M059J (cell line): Measurements from ENCODE around the gene FREY1. TPM values are rescaled to one million over a fixed set of nuclear protein-coding genes. Genes with fewer than 3 reads are reported as not detected.

Experiments
- DNase-seq: peaks from one replicate; pipeline ENCODE4 v3.0.0-alpha.2; 2012; ENCODE audit warnings: low read depth
- total RNA-seq: library from RNA; depleted of rRNA; stranded (reverse); fragments of >200 nt; shearing (Covaris generic); gene quantifications from 2 replicates; pipeline ENCODE4 v1.2.3, GENCODE V29; 2014

The FREY1 gene
- total RNA-seq, 1 experiment from 2014 or later, result 0.96 TPM

DNA sequence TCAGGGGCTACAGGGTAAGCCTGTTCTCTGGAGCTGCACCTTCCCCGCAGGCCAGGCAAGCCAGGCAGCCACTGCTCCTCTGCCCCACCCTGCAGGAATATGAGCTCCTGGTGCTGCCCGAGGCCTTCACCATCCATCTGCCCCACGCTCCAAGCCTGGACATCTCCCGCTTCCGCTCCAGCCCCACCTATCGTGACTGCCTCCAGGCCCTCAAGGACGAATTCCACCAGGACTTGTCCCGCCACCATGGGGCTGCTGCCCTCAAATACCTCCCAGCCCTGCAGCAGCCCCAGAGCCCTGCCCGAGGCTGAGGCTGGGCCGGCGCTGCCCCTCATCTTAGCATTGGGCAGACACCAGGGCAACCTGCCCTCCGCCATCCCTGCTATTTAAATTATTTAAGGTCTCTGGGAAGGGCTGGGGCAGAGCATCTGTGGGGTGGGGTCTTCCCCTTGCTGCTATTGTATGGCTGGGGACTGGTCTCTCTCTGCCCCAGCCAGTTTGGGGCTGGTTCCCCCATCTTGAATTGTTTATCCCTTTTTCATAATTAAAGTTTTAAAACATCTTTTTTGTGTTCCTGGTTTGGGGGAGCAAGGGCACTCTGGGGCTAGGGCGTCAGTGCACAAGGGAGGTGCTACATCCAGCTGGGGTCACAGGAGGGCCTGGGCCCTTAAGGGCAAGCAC, 21.6 kb upstream of the FREY1 start:
- no peak for DNase-seq

DNA sequence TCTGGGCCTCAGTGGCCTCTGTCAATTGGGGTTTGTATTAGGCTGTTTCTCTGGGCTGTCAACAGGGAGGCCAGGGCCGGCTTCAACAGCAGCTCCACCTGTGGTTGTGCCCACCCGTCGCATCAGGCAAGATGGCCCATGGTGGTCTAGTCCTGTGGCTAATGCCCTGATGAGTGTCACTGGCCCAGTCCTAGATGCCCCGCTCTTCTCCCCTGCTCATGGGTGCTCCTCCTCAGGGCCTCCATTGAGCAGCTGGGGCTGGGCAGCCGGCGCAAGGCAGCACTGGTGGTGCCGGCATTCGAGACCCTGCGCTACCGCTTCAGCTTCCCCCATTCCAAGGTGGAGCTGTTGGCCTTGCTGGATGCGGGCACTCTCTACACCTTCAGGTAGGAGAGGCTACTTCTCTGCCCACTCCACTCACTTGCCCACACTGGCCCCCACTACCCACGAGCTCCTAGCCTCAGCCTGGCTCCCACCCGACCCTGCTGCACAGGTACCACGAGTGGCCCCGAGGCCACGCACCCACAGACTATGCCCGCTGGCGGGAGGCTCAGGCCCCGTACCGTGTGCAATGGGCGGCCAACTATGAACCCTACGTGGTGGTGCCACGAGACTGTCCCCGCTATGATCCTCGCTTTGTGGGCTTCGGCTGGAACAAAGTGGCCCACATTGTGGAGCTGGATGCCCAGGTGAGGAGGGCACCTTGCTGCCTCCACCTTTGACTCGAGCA, 20.8 kb upstream of the FREY1 start:
- no peak for DNase-seq

- DNase-seq, result no peak
Measured at GRCh38 chr11:45927332-45927683, 20.2 kb upstream of the FREY1 start.

- no peak for DNase-seq
Measured at GRCh38 chr11:45926536-45927331, 19.7 kb upstream of the FREY1 start.

GRCh38 chr11:45926001-45926401, 18.9 kb upstream of the FREY1 start:
- no peak for DNase-seq

DNA sequence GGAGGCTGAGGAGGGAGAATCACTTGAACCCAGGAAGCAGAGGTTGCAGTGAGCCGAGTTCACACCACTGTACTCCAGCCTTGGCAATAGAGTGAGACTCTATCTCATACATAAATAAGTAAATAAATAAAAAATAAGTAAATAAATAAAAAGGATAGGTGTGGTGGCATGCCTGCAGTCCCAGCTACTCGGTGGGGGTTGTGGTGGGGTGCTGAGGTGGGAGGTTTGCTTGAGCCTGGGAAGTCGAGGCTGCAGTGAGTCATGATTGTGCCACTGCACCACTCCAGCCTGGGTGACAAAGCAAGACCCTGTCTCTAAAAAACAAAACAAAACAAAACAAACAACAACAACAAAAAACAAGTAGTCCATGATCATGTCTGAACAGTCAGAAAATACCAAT, 18.5 kb upstream of the FREY1 start:
- DNase-seq, result no peak

GRCh38 chr11:45924927-45925326, 17.9 kb upstream of the FREY1 start:
- no peak for DNase-seq

- no peak for DNase-seq
Measured at GRCh38 chr11:45924036-45924915, 17.2 kb upstream of the FREY1 start.

DNA sequence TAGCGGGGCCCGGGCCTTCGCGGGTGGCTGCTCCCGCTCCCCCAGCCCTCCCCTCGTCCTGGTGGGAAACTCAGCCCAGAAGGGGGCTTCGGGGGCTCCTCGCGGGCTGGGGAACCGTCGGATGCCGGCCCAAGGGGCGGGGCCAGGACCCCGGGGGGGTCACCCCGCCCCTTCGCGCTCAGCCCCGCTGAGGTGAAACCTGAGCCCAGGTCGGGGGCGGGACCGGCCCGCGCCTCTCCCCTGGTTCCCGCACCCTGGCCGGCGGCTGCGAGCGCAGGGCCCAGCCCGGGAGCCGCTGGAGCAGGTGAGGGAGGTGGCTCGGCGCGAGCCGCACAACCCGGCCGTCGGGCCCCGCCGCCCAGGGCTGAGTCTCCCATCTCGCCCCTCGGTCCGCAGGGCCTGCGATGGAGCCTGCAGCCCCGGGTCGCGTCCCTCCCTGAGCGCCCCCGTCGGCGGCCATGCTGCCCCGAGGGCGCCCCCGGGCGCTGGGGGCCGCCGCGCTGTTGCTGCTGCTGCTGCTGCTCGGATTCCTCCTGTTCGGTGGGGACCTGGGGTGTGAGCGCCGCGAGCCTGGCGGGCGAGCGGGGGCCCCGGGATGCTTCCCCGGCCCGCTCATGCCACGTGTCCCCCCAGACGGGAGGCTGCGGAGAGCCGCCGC, 15.5 kb upstream of the FREY1 start, which contains the start of gene LARGE2:
TSS of gene LARGE2 (plus strand) at position 232 of the 658 bp plus-strand sequence. CDS start at position 459, 227 bp downstream.
- DNase-seq, result no peak

DNA sequence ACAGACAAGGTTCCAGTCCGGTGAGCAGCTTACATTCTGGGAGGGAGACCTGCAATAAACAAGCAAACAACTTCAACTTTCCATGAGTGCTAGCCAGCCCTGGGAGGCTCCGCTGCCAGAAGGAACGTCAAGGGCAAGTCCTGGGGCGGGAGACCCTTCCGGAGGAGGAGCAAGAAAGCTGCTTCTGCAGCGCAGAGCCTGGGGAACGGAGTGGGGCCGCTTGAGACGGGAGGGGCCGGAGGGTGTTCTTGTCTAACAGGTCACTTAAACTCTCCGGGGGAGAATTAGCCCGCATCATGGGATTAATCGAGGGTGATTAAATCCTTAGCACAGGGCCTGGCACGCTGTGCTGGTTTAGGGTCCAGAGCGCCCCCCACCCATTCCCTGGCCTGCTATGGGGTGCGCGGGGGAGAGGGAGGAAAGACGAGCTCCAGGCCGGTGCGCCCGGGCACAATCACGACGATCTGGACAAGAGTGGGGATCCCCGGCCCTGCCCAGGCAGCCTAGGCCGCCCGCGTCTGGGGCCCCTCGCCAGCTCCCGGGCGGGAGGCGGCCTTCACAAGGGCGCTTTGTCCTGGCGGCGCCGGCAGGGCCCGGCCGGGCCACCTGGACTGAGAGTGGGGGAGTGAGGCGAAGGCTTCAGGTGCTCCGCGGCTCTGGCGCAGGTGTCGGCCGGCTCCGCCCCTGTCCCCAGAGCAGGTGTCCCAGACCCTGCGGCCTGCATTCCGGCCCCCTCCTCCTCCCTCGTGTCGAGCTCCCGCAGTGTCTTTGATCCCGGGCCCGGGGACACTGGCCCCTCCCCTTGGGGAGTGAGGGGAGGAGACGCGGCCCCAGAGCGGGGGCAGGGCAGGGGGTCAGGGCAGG, 14.7 kb upstream of the FREY1 start:
- no peak for DNase-seq

DNA sequence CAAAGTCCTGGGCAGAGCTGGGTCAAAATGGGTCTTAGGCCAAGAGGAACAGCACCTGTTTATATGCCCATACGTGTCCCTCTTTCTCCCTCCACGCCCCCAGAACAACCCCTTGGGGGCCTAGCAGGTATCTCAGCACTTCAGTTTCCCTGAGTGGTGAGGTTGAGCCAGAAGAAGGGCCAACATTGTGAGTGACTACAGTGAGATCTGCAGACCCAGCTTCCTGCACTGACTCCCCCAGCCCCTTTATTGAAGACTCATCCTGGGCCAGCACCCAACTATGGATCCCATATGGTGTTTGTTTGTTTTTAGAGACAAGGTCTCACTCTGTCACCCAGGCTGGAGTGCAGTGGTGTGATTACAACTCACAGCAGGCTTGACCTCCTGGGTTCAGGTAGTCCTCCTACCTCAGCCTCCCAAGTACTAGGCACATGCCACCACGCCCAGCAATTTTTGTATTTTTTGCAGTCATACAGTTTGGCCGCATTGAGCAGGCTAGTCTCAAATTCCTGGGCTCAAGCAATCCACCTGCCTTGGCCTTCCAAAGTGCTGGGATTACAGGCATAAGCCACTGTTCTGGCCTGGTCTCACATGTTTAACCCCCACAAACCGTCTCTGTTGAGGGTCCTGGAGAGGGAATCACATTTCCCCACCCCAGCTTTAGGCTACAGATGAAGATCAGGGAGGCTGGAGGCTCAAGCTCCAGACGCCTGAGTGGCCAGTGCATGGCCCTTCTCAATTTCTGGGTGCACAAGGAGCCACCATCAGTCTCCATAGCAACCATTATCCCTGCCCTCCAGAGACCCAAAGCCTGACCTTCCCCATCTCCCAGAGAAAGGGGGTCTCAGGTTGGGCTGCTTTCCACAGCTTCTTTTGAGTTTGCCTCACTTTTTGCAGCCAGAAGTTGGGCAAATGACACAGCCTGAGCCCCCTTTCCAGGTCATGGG, 13.7 kb upstream of the FREY1 start:
- no peak for DNase-seq

GRCh38 chr11:45919806-45920530, 12.9 kb upstream of the FREY1 start:
- no peak for DNase-seq

GRCh38 chr11:45918962-45919675, 12.0 kb upstream of the FREY1 start:
- DNase-seq, result no peak

- peak; percentile 77 for DNase-seq
Measured at GRCh38 chr11:45918331-45918941, 11.4 kb upstream of the FREY1 start.

DNA sequence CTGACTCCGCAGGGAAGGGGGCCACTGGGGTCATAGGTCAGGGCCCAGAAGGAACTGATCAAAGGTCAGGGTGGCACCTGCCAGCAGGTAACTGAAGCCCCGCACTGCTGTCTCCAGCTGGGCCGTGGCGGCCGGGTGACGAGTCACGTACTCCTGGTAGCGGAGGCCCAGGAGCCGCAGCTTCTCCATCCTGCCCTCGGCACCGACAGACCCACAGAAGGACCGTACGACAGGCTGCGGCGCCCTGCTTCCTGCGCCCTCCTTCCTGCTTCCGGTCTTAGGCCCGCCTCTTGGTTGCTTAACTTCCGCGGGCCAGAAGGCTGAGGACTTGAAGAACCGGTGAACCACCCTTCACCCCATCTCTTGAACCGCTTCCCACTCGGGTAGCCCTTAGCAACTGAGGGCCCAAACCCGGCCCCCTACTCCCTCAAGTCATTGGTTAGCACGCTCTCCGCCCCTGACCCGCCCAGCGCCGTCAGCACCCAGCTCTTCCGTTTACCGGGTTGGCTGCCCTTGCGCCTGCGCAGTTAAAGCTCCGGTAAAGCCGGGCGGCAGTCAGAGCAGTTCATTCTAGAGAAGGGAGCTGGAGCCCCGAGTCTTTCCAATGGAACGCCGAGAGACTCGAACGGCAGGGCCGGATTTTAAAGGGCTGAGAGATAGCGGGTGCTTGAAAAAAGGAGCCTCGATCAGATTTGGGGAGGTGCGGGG, 10.7 kb upstream of the FREY1 start, which contains the start of gene PEX16:
TSS of gene PEX16 (minus strand) at position 255 of the 708 bp plus-strand sequence. CDS start at position 189, 66 bp downstream.
- peak; percentile 100 for DNase-seq

DNA sequence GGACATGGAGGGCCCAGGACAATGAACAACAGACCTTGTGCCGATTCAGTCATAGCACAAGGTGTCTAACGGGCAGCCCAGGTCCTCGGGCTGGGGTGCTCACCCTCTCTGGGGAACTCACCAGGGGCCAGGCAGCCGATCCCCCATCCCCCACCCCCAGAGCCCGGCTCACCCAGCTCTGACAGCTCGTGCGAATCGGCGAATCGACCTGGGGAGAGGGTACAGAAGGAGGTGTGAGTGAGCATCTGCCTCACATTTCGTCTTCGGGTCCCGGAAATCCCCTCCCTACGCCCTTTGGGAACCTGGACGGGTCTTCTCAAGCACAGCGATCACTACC, 10.2 kb upstream of the FREY1 start:
- DNase-seq, result no peak
